ENCODE measurements around the gene PRKACB.

- no peak for TF ChIP-seq CTCF (conservative IDR thresholded peaks at IDR 0.05; ENCODE audit: low read depth in 2 of 2)
- TF ChIP-seq EZH2phosphoT487 (IDR thresholded peaks at IDR 0.05; ENCODE audit: unreplicated experiment), result no peak
- TF ChIP-seq, protein P1, sequence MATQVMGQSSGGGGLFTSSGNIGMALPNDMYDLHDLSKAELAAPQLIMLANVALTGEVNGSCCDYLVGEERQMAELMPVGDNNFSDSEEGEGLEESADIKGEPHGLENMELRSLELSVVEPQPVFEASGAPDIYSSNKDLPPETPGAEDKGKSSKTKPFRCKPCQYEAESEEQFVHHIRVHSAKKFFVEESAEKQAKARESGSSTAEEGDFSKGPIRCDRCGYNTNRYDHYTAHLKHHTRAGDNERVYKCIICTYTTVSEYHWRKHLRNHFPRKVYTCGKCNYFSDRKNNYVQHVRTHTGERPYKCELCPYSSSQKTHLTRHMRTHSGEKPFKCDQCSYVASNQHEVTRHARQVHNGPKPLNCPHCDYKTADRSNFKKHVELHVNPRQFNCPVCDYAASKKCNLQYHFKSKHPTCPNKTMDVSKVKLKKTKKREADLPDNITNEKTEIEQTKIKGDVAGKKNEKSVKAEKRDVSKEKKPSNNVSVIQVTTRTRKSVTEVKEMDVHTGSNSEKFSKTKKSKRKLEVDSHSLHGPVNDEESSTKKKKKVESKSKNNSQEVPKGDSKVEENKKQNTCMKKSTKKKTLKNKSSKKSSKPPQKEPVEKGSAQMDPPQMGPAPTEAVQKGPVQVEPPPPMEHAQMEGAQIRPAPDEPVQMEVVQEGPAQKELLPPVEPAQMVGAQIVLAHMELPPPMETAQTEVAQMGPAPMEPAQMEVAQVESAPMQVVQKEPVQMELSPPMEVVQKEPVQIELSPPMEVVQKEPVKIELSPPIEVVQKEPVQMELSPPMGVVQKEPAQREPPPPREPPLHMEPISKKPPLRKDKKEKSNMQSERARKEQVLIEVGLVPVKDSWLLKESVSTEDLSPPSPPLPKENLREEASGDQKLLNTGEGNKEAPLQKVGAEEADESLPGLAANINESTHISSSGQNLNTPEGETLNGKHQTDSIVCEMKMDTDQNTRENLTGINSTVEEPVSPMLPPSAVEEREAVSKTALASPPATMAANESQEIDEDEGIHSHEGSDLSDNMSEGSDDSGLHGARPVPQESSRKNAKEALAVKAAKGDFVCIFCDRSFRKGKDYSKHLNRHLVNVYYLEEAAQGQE (IDR thresholded peaks at IDR 0.05; ENCODE audit: unreplicated experiment), result no peak
- TF ChIP-seq CREB1 (CRISPR knock-in tag; IDR thresholded peaks at IDR 0.05; ENCODE audit: low read depth), result no peak
- TF ChIP-seq POLR2AphosphoS5 (IDR thresholded peaks at IDR 0.05; ENCODE audit: low read depth), result no peak
- no peak for TF ChIP-seq STAT1 (IDR thresholded peaks at IDR 0.05; ENCODE audit: unreplicated experiment)
- TF ChIP-seq JUNB (IDR thresholded peaks at IDR 0.05; ENCODE audit: unreplicated experiment), result no peak
- TF ChIP-seq ETS1 (IDR thresholded peaks at IDR 0.05), result no peak
- no peak for TF ChIP-seq EZH2 (IDR thresholded peaks at IDR 0.05; ENCODE audit: low read depth, unreplicated experiment)
- no peak for TF ChIP-seq ZNF114 (CRISPR knock-in tag; IDR thresholded peaks at IDR 0.05)
Observed at GRCh38 chr1:84257617-84258016, 113.5 kb downstream of the PRKACB start.

Measured in GM23338 (cell line).